GM23248 (cell line): Measurements from ENCODE around the gene DLX3. TPM values are rescaled to one million over a fixed set of nuclear protein-coding genes. Genes with fewer than 3 reads are reported as not detected.

Experiments
- DNase-seq: peaks from one replicate; pipeline ENCODE4 v3.0.0-alpha.2; 2015
- H2AFZ ChIP-seq: fragments of 200-600 bp; sonication (generic); 2 replicates; pipeline ENCODE4 v1.6.1; 2016; ENCODE audit warnings: antibody characterized with exemption
- H3F3A ChIP-seq: fragments of 200-600 bp; sonication (generic); 2 replicates; pipeline ENCODE4 v1.6.1; 2016; ENCODE audit warnings: mild to moderate bottlenecking, antibody characterized with exemption, mixed run types; ENCODE audit not compliant: insufficient read depth
- H3K27ac ChIP-seq: fragments of 200-600 bp; sonication (generic); 2 replicates; pipeline ENCODE4 v1.5.1; 2016; ENCODE audit warnings: mild to moderate bottlenecking
- H3K27me3 ChIP-seq: fragments of 200-600 bp; sonication (generic); replicated peaks from 2 replicates; pipeline ENCODE4 v1.6.1; 2016; ENCODE audit warnings: mild to moderate bottlenecking; ENCODE audit not compliant: insufficient read depth
- H3K36me3 ChIP-seq: fragments of 200-600 bp; sonication (generic); 2 replicates; pipeline ENCODE4 v1.6.1; 2016; ENCODE audit warnings: low read depth, mild to moderate bottlenecking
- H3K4me1 ChIP-seq: fragments of 200-600 bp; sonication (generic); 2 replicates; pipeline ENCODE4 v1.6.1; 2016; ENCODE audit warnings: mild to moderate bottlenecking; ENCODE audit not compliant: insufficient read depth
- H3K4me2 ChIP-seq: fragments of 200-600 bp; sonication (generic); one replicate; pipeline ENCODE4 v1.6.1; 2016; ENCODE audit warnings: mild to moderate bottlenecking; ENCODE audit not compliant: unreplicated experiment
- H3K4me3 ChIP-seq: fragments of 200-600 bp; sonication (generic); 2 replicates; pipeline ENCODE4 v1.5.1; 2016; ENCODE audit warnings: mild to moderate bottlenecking
- H3K79me2 ChIP-seq: fragments of 200-600 bp; sonication (generic); 2 replicates; pipeline ENCODE4 v1.6.1; 2016; ENCODE audit warnings: mild to moderate bottlenecking; ENCODE audit not compliant: insufficient read depth
- H3K9ac ChIP-seq: fragments of 200-600 bp; sonication (generic); 2 replicates; pipeline ENCODE4 v1.6.1; 2016; ENCODE audit warnings: mild to moderate bottlenecking
- H3K9me2 ChIP-seq: fragments of 200-600 bp; sonication (generic); 2 replicates; pipeline ENCODE4 v1.6.1; 2016; ENCODE audit warnings: mixed run types, mild to moderate bottlenecking, moderate library complexity; ENCODE audit not compliant: insufficient read depth
- H3K9me3 ChIP-seq: fragments of 200-600 bp; sonication (generic); one replicate; pipeline ENCODE4 v1.6.1; 2017; ENCODE audit warnings: low read depth
- H4K20me1 ChIP-seq: fragments of 200-600 bp; sonication (generic); 2 replicates; pipeline ENCODE4 v1.6.0; 2016; ENCODE audit not compliant: insufficient read depth
- EZH2 ChIP-seq: fragments of 200-600 bp; sonication (generic); IDR thresholded peaks from 2 replicates; pipeline ENCODE4 v1.6.1; 2018; ENCODE audit warnings: antibody characterized with exemption, mild to moderate bottlenecking; ENCODE audit not compliant: insufficient read depth, poor library complexity, severe bottlenecking
- EZH2phosphoT487 ChIP-seq: fragments of 200-600 bp; sonication (generic); IDR thresholded peaks from 2 replicates; pipeline ENCODE4 v1.6.1; 2018; ENCODE audit warnings: antibody characterized with exemption, moderate library complexity, mild to moderate bottlenecking, low read depth; ENCODE audit not compliant: insufficient read depth
- WGBS, 2 experiments: methylation state at CpG; one replicate each; pipeline ENCODE4 v1.1.6; 2015 to 2017; ENCODE audit warnings: low lambda C conversion rate in 2 of 2, low coverage in 1 of 2; ENCODE audit errors: missing lambda C conversion rate in 2 of 2; 5-methylcytosine and 5-hydroxymethylcytosine counted together
- in situ Hi-C: fragments of 300-500 bp; cut with MboI; formaldehyde crosslinking; loops from 2 replicates; pipeline ENCODE4 v1.15.0; 2020
- polyA plus RNA-seq: library from polyadenylated mRNA; unstranded; fragments of >200 nt; fragmentation: Nextera tagmentation; extraction: Ambion mirVana; gene quantifications from 2 replicates; pipeline ENCODE4 v1.2.1, GENCODE V29; 2016
- total RNA-seq: library from RNA; depleted of rRNA; stranded (reverse); fragments of >200 nt; shearing (Covaris generic); gene quantifications from 2 replicates; pipeline ENCODE4 v1.2.3, GENCODE V29; 2014

Gene DLX3
- total and polyA plus RNA-seq, 2 experiments from 2014 or later: 0.43 to 1.0 TPM

DNA sequence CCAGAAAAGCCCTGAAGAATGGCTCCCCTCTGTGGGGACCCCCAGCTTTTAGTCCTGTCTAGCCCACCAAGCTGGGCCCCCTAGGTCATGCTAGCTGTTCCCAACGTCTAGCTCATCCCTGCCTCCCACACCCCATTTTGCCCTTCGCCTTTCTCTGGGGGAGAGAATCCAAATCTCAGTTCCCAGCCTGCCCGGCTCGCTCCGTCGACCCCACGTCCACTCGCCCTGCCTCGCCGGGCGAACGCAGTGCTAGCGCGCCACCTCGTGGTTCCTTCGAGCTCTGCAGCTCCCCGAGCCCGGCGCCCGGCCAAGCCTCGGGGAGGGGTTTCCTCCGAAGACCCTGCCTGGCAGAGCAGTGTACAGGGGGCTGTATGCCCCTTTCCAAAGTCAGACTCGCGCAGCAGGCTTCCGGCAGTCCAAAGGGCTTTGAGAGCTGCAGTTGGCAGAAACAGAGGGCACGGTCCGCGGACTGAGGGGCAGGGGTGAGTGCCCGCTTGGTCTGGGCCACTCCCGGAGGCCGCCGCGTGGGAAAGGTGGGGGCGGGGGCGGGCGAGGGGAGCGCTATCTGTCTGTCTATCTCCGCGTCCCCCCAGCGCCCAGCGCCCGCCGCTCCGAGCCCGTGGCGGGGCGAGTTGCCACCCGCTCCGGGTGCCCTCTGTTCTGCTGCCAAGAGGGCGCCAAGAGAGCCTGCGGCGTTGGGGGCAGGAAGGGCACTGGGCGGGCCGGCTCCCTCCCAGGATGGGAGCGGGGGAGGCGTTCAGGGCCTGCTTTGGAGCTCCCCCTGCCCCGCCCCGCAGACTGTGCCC, 1.7 kb upstream of the DLX3 start:
- in situ Hi-C loops: loop anchor here (25.0 kb wide), 1 partner anchor 434 kb away; no protein-coding TSS in a partner anchor
- WGBS, 2 experiments: 2 to 3% methylated on average over 25 to 58 of the region's 58 CpGs

DNA sequence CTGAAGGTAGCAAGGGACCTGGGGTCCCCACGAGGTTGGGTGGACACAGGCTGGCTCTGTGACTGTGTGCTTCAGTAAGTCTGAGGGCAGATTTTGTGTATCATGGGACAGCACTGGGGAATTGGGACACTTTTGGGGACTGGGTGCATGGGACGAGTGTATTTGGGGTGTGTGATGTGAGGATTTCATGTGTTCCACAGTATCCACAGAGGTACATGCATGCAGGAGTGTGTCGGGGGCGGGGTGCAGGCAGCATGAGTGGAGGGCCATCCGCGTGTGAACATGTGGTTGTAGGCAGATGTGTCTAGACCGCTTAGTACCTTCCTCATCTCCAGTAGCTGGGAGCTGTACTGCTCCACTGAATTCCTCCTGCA, 1.1 kb upstream of the DLX3 start:
- H2AFZ ChIP-seq: no peak overlapping the region
- 26 to 30% methylated on average over 7 of the region's 7 CpGs for WGBS, 2 experiments
- H3K9ac ChIP-seq: no peak overlapping the region
- H3K27ac ChIP-seq: no peak overlapping the region
- DNase-seq: no peak
- H3K4me3 ChIP-seq: no peak overlapping the region
- H3K9me3 ChIP-seq: no peaks in the 10 kb centered on the region
- H3K36me3 ChIP-seq: no peaks in the 10 kb centered on the region
- TF ChIP-seq EZH2phosphoT487: no peak
- no peak for TF ChIP-seq EZH2
- H3F3A ChIP-seq: no peaks in the 10 kb centered on the region
- H3K27me3 ChIP-seq: peaks cover 22% of the 10 kb centered on the region
- in situ Hi-C loops: loop anchor here (25.0 kb wide), 1 partner anchor 434 kb away; no protein-coding TSS in a partner anchor
- H4K20me1 ChIP-seq: no peaks in the 10 kb centered on the region
- no peak overlapping the region for H3K4me2 ChIP-seq
- no peaks in the 10 kb centered on the region for H3K9me2 ChIP-seq
- no peaks in the 10 kb centered on the region for H3K79me2 ChIP-seq
- H3K4me1 ChIP-seq: 0 out of 2 replicates have a peak, but pooled peaks cover 6% of the 10 kb centered on the region

More for the DNA sequence above, 1.7 kb upstream of the DLX3 start:
- no peaks in the 10 kb centered on the region for H3K36me3 ChIP-seq
- peak overlapping the region; percentile 27; the same call in 1 of the 2 replicates for H3K9ac ChIP-seq
- H3K4me3 ChIP-seq: peak overlapping the region; percentile 68
- no peaks in the 10 kb centered on the region for H3K9me3 ChIP-seq
- H3K4me1 ChIP-seq: 0 out of 2 replicates have a peak, but pooled peaks cover 6% of the 10 kb centered on the region
- peak overlapping the region; percentile 67 for H2AFZ ChIP-seq
- H3F3A ChIP-seq: no peaks in the 10 kb centered on the region
- peak overlapping the region; percentile 76 for H3K4me2 ChIP-seq
- H3K27ac ChIP-seq: no peak overlapping the region
- peaks cover 28% of the 10 kb centered on the region for H3K27me3 ChIP-seq
- H4K20me1 ChIP-seq: no peaks in the 10 kb centered on the region
- no peaks in the 10 kb centered on the region for H3K79me2 ChIP-seq
- H3K9me2 ChIP-seq: no peaks in the 10 kb centered on the region
- TF ChIP-seq EZH2phosphoT487 (no peak), EZH2 (no peak)
- DNase-seq: peak; percentile 73

DNA sequence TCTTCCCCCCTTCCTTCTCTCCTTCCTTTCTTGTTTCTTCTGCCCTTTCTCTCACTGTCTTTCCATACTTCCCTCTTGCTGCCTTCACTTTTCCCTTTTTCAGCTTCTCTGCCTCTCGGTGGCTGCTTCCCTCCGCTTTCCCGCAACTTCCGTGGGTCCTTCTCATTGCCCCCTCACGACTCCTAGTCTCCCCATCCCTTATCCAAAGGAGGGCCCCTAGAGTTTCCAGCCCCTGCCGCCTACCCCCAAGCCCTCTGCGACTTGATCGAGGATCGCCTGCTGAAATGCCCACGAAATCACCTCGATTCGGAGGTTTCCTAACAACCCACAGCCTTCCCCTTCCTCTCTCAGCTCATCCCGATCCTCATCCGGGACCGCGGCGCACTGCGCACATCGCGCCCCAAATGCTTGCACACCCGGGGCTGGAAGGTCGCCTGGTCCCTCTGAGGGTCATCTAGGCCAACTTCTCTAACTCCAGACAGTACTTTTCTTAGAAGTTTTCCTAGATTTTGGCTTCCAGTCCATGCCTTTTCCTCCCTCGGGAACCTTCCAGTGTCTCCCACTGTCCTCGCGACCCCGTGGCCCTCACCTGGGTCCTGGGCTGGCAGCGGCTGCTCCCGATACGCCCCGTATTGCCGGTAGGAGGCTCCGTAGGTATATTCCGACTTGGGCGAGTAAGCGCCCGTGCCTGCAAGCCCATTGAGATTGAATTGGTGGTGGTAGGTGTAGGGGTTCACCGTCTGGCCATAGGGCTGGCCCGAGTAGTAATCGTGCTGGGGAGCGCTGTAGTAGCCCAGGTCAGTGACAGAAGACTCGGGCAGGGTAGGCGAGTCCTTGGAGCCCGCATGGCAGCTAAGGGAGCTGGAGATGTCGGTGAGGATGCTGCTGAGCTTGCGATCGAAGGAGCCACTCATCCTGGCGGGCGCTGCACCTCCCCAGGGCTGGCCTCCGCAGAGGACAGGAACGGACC, 654 bp downstream of the DLX3 start:
- DNase-seq: peak; percentile 33
- in situ Hi-C loops: loop anchor here (5.0 to 25.0 kb wide), 2 partner anchors 122 to 432 kb away; no protein-coding TSS in a partner anchor

More for the DNA sequence above, 654 bp downstream of the DLX3 start:
- Histone ChIP-seq H3K27ac (no peak overlapping the region), H3K4me2 (peak overlapping the region; percentile 75), H2AFZ (peak overlapping the region; percentile 67), H3K4me1 (0 out of 2 replicates have a peak, but pooled peaks cover 6% of the 10 kb centered on the region), H3F3A (no peaks in the 10 kb centered on the region), H3K9me3 (no peaks in the 10 kb centered on the region), H3K9ac (peak overlapping the region; percentile 57), H3K9me2 (no peaks in the 10 kb centered on the region), H3K27me3 (peaks cover 5% of the 10 kb centered on the region; the same call in 1 of the 2 replicates), H3K4me3 (peak overlapping the region; percentile 70), H4K20me1 (no peaks in the 10 kb centered on the region), H3K36me3 (no peaks in the 10 kb centered on the region), H3K79me2 (no peaks in the 10 kb centered on the region)
- TF ChIP-seq EZH2phosphoT487: no peak
- peak; percentile 55 for TF ChIP-seq EZH2
- WGBS, 2 experiments: 4 to 5% methylated on average over 46 to 50 of the region's 50 CpGs
